GM19351 (cell line): ENCODE measurements around the gene TMEM209.
"Not testable (repeated sequence)": the region's sequence is repeated elsewhere in the genome, so short reads cannot be mapped to it uniquely, and the experiment has no call there.

Experiments used
- ATAC-seq: cut with Tn5 transposase; IDR thresholded peaks from one replicate; pipeline ENCODE4 v1.9.1; 2021; ENCODE audit warnings: mild to moderate bottlenecking, moderate library complexity; ENCODE audit not compliant: unreplicated experiment

The TMEM209 gene

GRCh38 chr7:130205084-130205947 is at the start of gene TMEM209:
Gene TMEM209 (minus strand): TSS chr7:130205406. CDS start chr7:130205375, 31 bp downstream.
- peak; percentile 96 for ATAC-seq

- no peak for ATAC-seq
Observed at GRCh38 chr7:130254555-130254954, 49.3 kb upstream of the TMEM209 start.

GRCh38 chr7:130249626-130250025 is 44.4 kb upstream of the TMEM209 start:
- not testable (repeated sequence) for ATAC-seq

GRCh38 chr7:130248842-130249241 is 43.6 kb upstream of the TMEM209 start:
- not testable (repeated sequence) for ATAC-seq

- not testable (repeated sequence) for ATAC-seq
Observed at GRCh38 chr7:130246491-130246890, 41.3 kb upstream of the TMEM209 start.

GRCh38 chr7:130243486-130243885 is 38.3 kb upstream of the TMEM209 start:
- ATAC-seq = not testable (repeated sequence)

- no peak for ATAC-seq
Observed at GRCh38 chr7:130242198-130243014, 37.2 kb upstream of the TMEM209 start.

- ATAC-seq = no peak
Observed at GRCh38 chr7:130240240-130240639, 35.0 kb upstream of the TMEM209 start.

- not testable (repeated sequence) for ATAC-seq
Observed at GRCh38 chr7:130236361-130236760, 31.2 kb upstream of the TMEM209 start.

GRCh38 chr7:130234078-130234477 is 28.9 kb upstream of the TMEM209 start:
- ATAC-seq = no peak

- ATAC-seq = no peak
Observed at GRCh38 chr7:130232209-130232608, 27.0 kb upstream of the TMEM209 start.

GRCh38 chr7:130231792-130232191 is 26.6 kb upstream of the TMEM209 start:
- ATAC-seq = no peak

GRCh38 chr7:130229981-130230380 is 24.8 kb upstream of the TMEM209 start:
- ATAC-seq = not testable (repeated sequence)

GRCh38 chr7:130228840-130229502 is 23.8 kb upstream of the TMEM209 start:
- ATAC-seq = no peak

- no peak for ATAC-seq
Observed at GRCh38 chr7:130227883-130228575, 22.8 kb upstream of the TMEM209 start.

GRCh38 chr7:130226333-130226732 is 21.1 kb upstream of the TMEM209 start:
- ATAC-seq = no peak

- ATAC-seq = not testable (repeated sequence)
Observed at GRCh38 chr7:130224923-130225322, 19.7 kb upstream of the TMEM209 start.

- ATAC-seq = no peak
Observed at GRCh38 chr7:130224210-130224609, 19.0 kb upstream of the TMEM209 start.

- no peak for ATAC-seq
Observed at GRCh38 chr7:130223646-130224045, 18.4 kb upstream of the TMEM209 start.

GRCh38 chr7:130221746-130222145 is 16.5 kb upstream of the TMEM209 start:
- ATAC-seq = no peak

GRCh38 chr7:130219871-130220270 is 14.7 kb upstream of the TMEM209 start:
- no peak for ATAC-seq
